ENCODE results near the gene IZUMO2.

DNA sequence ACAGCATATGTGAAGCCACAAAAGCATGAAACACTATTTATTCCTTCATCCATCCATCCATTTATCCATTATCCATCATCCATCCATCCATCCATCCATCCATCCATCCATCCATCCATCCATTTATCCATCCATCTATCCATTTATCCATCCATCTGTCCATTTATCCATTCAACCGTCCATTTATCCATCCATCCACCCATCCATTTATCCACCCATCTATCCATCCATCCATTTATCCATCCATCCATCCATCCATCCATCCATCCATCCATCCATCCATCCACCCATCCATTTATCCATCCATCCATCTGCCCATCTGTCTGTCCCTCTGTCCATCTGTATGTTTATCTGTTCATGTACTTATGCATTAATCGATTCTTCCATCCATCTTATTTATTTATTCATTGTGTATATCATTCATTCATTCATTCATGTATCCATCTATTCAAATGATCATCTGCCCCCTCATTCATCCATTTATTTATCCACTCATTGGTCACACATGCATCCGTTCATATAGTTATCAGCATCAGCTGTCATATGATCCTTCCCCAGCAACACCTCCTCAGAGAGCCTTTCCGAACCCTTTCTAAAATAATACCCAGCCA, 33.3 kb upstream of the IZUMO2 start:
- TF ChIP-seq POLR2A (IDR thresholded peaks at IDR 0.05): no peak
- TF ChIP-seq, protein P1, sequence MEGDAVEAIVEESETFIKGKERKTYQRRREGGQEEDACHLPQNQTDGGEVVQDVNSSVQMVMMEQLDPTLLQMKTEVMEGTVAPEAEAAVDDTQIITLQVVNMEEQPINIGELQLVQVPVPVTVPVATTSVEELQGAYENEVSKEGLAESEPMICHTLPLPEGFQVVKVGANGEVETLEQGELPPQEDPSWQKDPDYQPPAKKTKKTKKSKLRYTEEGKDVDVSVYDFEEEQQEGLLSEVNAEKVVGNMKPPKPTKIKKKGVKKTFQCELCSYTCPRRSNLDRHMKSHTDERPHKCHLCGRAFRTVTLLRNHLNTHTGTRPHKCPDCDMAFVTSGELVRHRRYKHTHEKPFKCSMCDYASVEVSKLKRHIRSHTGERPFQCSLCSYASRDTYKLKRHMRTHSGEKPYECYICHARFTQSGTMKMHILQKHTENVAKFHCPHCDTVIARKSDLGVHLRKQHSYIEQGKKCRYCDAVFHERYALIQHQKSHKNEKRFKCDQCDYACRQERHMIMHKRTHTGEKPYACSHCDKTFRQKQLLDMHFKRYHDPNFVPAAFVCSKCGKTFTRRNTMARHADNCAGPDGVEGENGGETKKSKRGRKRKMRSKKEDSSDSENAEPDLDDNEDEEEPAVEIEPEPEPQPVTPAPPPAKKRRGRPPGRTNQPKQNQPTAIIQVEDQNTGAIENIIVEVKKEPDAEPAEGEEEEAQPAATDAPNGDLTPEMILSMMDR (IDR thresholded peaks at IDR 0.05): no peak

Data from body of pancreas (tissue), 4 donors.